Lower lobe of right lung (tissue), 2 donors: Measurements from ENCODE around the gene NPRL2. TPM values are rescaled to one million over a fixed set of nuclear protein-coding genes. Genes with fewer than 3 reads are reported as not detected.

Experiments
- ATAC-seq, 2 donors: fragments of 200-7000 bp; cut with Tn5 transposase; one replicate each; pipeline ENCODE4 v1.9.1; 2020 to 2022; ENCODE audit warnings: mild to moderate bottlenecking in 2 of 2, moderate library complexity in 2 of 2
- DNase-seq: peaks from one replicate; pipeline ENCODE4 v3.0.0-alpha.2; 2020
- H3K27ac ChIP-seq: fragments of 200-600 bp; one replicate; pipeline ENCODE4 v1.8.0; 2022
- H3K27me3 ChIP-seq: fragments of 200-600 bp; one replicate; pipeline ENCODE4 v1.8.0; 2022; ENCODE audit warnings: low read depth
- H3K36me3 ChIP-seq: fragments of 200-600 bp; one replicate; pipeline ENCODE4 v1.8.0; 2022; ENCODE audit warnings: mild to moderate bottlenecking
- H3K4me1 ChIP-seq: fragments of 200-600 bp; one replicate; pipeline ENCODE4 v1.8.0; 2022
- H3K4me3 ChIP-seq: fragments of 200-600 bp; one replicate; pipeline ENCODE4 v1.8.0; 2022; ENCODE audit warnings: mild to moderate bottlenecking
- H3K9me3 ChIP-seq: fragments of 200-600 bp; one replicate; pipeline ENCODE4 v1.8.0; 2022
- CTCF ChIP-seq: fragments of 200-600 bp; IDR thresholded peaks from one replicate; pipeline ENCODE4 v1.8.0; 2022; ENCODE audit warnings: antibody characterized with exemption, mild to moderate bottlenecking
- intact Hi-C: fragments of 100-400 bp; cut with DNase I; formaldehyde crosslinking; loops from one replicate; pipeline ENCODE4 v1.11.0; 2022
- total RNA-seq: library from RNA; stranded (reverse); fragmentation: NEBNext Ultra II Directional; extraction: Animal tissue kit (Norgen Biotek cat#: 25700); gene quantifications from one replicate; pipeline ENCODE4 v1.2.1, GENCODE V29; 2021
- donor health status: DM: no; HTN: yes; CAD: no; lungs with severe emphysema.

Gene NPRL2
- total RNA-seq, 1 donor from 2014 or later = 17.7 TPM

- ATAC-seq = no peak
- H3K27ac ChIP-seq = no peak overlapping the region
- H3K9me3 ChIP-seq = no peaks in the 10 kb centered on the region
- DNase-seq = no peak
- peaks cover 52% of the 10 kb centered on the region for H3K36me3 ChIP-seq
- TF ChIP-seq CTCF = no peak
- intact Hi-C loops = no loop called here
- H3K4me3 ChIP-seq = peak overlapping the region; percentile 89
- H3K27me3 ChIP-seq = no peaks in the 10 kb centered on the region
- peaks cover 53% of the 10 kb centered on the region for H3K4me1 ChIP-seq
Measured at GRCh38 chr3:50356553-50356952, 6.0 kb upstream of the NPRL2 start.

- peaks cover 58% of the 10 kb centered on the region for H3K4me1 ChIP-seq
- H3K27me3 ChIP-seq = no peaks in the 10 kb centered on the region
- H3K36me3 ChIP-seq = peaks cover 52% of the 10 kb centered on the region
- TF ChIP-seq CTCF = no peak
- DNase-seq (no peak), ATAC-seq (no peak)
- H3K27ac ChIP-seq = no peak overlapping the region
- peak overlapping the region; percentile 89 for H3K4me3 ChIP-seq
- intact Hi-C loops = no loop called here
- H3K9me3 ChIP-seq = no peaks in the 10 kb centered on the region
Measured at GRCh38 chr3:50355829-50356552, 5.4 kb upstream of the NPRL2 start.

DNA sequence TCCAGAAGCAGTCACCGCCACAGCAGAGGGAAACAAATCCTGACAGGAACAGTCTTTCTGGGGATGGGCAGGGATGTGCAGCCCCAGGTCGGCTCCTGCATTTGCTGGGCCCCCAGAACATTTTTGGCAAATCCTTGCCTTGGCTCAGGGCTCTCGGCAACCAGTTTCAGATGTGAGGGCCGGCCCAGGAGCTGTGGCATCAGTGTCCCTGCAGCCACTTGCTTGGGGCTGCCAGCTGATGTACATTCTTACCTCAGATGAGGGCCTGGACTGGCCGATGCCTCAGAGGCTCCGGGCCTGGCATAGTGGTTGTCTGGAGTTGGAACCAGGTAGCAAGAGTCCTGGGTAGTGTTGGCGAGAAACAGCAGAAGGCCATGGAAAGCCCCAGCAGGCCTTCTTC is 4.3 kb upstream of the NPRL2 start:
- H3K36me3 ChIP-seq = peaks cover 52% of the 10 kb centered on the region
- no peaks in the 10 kb centered on the region for H3K9me3 ChIP-seq
- TF ChIP-seq CTCF = no peak
- no peak overlapping the region for H3K4me3 ChIP-seq
- peaks cover 61% of the 10 kb centered on the region for H3K4me1 ChIP-seq
- no peak overlapping the region for H3K27ac ChIP-seq
- intact Hi-C loops = no loop called here
- no peak for DNase-seq
- no peak for ATAC-seq
- no peaks in the 10 kb centered on the region for H3K27me3 ChIP-seq

GRCh38 chr3:50354186-50354764 is 3.7 kb upstream of the NPRL2 start:
- TF ChIP-seq CTCF = no peak
- Histone ChIP-seq H3K36me3 (peaks cover 52% of the 10 kb centered on the region), H3K4me1 (peaks cover 65% of the 10 kb centered on the region), H3K27ac (no peak overlapping the region), H3K9me3 (no peaks in the 10 kb centered on the region), H3K4me3 (no peak overlapping the region), H3K27me3 (no peaks in the 10 kb centered on the region)
- intact Hi-C loops = no loop called here
- ATAC-seq (no peak), DNase-seq (no peak)

DNA sequence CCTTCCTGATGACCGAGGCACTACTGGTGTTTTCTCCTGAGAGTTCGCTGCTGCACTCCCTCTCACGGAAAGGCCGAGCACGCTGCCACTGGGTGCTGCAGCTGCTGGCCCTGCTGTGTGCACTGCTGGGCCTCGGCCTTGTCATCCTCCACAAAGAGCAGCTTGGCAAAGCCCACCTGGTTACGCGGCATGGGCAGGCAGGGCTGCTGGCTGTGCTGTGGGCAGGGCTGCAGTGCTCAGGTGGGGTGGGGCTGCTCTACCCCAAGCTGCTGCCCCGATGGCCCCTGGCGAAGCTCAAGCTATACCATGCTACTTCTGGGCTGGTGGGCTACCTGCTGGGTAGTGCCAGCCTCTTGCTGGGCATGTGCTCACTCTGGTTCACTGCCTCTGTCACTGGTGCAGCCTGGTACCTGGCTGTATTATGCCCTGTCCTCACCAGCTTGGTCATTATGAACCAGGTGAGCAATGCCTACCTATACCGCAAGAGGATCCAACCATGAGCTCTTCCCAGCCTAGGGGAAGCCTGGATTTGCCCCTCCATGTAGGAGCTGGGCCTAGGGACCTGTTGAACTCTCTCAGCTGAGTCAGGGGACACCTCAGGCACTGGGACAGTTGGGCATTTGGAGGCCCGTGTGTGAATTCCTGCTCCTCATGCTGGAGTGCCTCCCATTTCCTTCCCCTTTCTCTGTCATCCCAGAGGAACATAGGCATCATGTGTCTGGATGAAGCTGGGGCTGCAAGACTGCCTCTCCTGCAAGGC is 2.9 kb upstream of the NPRL2 start:
- no peaks in the 10 kb centered on the region for H3K9me3 ChIP-seq
- peaks cover 57% of the 10 kb centered on the region for H3K36me3 ChIP-seq
- ATAC-seq (no peak), DNase-seq (peak; percentile 39)
- no peak overlapping the region for H3K4me3 ChIP-seq
- no peak overlapping the region for H3K27ac ChIP-seq
- no peak for TF ChIP-seq CTCF
- intact Hi-C loops = no loop called here
- no peaks in the 10 kb centered on the region for H3K27me3 ChIP-seq
- H3K4me1 ChIP-seq = peaks cover 67% of the 10 kb centered on the region
